Hematopoietic multipotent progenitor cell treated with erythropoietin and hydrocortisone succinate and interleukin-3 and kit ligand, for 17 days (in vitro differentiated cells): Measurements from ENCODE around the gene MAD1L1.

ENCODE experiments used
- DNase-seq: peaks from one replicate; pipeline ENCODE4 v3.0.0-alpha.2; 2015; ENCODE audit warnings: low spot score

The MAD1L1 gene

DNA sequence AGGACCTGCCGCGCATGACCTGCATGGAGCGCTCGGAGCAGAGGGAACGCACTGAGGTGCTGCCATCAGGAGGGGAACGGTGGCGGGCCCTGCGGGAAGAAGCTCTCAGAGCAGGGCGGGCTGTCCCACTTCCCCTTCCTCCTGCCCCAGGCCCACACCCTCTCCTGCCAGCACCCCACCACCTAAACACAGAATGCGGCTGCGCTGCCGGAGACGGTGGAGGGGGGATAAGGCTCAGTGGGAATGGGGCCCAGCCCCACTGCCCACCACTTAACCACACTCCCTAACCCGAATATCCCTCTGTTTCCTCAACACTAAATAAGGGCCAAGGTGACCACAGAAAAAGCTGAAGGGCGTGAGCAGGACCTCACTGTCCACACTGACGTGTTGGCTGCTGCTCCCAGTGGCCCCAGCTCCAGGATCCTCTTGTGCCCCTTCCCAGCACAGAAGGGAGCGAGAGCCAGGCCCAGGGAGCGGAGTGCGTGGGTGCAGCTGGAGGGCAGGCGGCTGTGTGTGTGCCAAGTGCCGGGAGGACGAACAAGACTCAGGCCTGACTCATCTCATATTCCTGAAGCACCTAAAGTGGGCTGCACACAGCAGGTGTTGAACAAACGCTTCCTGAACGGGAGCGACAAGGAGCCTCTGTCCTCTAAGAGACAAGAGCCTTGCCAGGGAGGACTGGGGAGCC is 116.8 kb downstream of the MAD1L1 start:
- DNase-seq, result no peak

- DNase-seq, result no peak
Measured at GRCh38 chr7:2114926-2115759, 117.6 kb downstream of the MAD1L1 start.

- no peak for DNase-seq
Measured at GRCh38 chr7:2114052-2114451, 118.7 kb downstream of the MAD1L1 start.

- no peak for DNase-seq
Measured at GRCh38 chr7:2112261-2113198, 120.2 kb downstream of the MAD1L1 start.

DNA sequence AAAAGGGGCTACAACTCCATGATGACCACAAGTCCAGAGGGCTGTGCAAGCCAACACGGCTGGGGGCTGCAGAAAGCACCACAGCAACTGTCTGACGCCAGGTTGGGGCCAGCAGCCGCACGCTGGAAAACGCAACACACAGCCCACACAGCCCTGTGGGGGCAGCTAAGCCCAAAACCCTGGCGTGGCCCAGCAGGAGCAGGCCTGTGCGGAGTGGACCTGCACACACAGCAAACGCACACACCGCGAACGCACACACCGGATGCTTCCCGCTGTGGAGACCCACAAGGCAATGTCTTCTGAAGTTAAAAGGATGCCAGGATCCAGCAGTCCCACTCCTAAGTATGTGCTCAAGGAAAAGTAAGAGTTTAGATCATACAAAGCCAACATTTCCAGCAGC is 121.2 kb downstream of the MAD1L1 start:
- no peak for DNase-seq

DNA sequence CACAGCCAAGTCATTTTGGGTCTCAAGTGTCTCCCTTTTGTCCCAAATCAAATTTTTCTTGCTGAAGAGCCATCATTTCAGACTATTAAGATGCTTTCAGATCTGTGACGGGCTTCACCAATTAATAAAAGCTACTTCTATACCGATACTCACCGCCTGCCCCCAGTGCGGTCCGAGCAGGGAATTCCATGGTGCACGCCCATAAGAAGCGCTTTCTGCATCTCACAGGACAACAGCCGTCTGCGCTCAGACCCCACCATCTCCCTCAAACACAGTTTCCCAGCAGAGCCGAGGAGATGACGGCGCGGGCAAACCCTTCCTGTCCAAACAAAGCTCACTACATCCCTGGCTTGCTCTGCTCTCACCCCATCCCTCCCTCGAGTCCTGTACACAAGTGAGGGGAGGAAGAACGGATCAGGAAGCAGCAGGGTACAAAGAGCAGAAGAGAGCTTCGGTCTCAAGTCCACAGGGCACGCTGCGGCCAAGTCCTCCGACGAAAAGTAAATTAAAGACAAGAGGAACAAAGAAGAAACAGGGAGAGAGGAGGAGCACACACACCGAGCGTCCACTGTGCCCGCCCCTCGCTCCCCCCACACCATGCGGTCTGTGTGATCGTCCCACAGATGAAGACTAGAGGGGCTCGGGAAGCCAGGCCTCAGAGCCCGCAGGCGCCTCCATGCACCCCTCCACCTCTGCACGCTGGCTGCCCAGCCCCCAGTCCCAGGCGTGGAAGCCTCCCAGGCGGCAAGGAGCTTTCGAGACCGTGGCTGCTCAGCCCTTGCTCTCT is 121.9 kb downstream of the MAD1L1 start:
- no peak for DNase-seq

DNA sequence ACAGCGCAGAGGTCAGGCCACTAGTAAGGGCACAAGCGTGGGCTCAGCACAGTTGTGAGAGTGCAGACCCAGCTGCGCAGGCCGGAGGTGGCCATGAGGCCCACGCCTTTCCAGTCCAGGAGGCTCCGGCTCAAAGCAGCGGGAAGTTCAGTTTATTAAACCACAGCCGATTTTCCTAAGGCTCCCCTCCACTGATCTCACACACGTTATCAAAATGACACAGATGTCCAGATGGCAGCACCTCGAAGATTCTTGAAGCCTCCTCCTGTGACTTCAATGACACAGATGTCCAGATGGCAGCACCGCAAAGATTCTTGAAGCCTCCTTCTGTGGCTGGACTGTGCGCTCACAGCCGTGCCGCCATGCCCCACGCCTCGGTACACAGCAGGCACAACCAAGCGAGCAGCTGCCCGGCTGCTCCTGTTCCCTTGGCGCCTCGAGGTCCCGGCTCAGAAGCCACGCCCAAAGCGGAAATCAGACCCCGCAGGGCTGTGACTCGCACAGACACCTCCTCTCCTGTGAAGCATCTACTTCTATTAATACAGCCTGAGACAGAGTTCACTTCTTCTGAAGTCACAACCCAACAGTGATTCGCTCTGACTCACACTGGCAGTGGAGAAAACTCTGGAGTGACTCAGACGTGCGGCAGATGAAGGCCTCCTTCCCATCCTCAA is 122.7 kb downstream of the MAD1L1 start:
- peak; percentile 8 for DNase-seq

DNA sequence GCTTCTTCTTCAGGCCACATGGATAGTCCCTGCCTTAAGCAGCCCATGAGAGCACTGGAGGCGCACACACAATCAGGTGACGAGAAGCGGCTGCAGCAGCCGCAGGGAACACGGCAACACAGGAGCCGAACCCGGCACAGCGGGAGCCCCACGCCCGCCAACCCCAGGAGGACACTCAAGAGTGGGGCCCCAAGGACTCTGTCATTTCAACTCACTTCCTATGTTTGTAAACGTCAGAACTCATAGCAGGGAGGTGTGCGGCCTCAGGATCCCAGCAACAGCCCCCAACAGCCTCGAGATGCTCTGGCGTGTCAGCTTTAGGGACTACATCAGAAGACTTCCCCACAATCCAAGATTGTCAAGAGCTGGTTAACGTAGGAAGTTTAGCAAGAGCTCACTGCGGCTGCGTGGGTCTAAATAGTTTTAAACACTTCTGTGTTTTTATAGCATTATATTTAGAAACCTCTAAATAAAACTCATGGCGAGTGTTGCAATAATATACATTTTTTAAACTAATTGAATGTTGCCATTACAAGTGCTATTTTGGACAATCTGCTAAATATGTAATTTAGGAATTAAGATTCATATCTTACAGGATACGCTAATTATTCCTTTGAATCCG is 123.4 kb downstream of the MAD1L1 start:
- no peak for DNase-seq

DNA sequence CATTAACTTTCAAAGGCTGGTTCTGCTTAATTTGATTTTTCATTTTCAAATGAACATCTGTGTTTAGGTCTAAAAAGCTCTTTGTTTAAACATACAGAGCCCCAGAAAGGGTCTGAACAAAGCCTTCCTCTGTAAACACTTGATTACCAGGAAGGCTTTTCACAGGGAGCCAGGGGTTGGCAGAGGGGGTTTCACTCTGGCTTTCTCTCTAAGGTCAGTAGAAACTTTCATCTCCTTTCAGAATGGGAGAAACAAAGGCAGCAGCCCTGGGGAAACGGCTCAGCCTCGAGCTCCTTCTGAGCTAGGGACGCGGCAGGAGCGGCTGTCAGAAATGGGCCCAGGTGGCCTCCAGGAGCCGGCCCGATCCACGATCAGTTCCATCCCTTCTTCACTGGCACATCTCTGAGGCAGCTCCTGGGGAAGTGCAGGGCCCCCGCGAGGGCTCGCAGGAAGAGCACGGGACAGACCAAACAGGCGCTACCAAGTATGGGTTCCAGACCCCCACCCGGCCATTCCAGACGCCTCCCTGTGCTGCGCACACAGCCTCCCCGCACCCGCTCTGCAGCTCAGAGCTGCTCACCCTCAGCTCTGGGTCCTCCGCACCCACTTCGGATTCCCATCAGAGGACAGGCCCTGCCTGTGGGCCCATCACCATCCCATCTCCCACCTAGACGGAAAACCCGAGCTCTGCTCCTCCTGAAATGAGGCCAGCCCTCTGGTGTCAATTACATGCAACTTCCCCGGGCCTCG is 124.1 kb downstream of the MAD1L1 start:
- no peak for DNase-seq

DNA sequence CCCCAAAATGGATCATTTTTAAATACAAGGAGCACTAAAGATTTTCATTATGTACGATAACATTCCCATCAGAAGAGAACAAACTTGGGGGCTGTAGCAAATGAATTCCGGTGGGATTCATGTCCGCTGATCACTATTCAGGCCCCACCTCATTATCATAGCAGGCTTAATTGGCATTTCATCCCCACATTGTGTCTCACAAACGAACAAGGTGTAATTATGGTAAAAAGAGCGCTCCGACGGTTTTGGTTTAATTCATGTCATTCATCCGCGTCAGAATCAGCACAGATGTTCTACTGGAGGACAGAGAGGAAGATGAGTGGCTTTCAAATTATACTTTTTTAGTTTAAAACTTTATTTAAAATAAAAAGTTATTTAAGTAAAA is 124.7 kb downstream of the MAD1L1 start:
- no peak for DNase-seq

- DNase-seq, result no peak
Measured at GRCh38 chr7:2107386-2108070, 125.2 kb downstream of the MAD1L1 start.

DNA sequence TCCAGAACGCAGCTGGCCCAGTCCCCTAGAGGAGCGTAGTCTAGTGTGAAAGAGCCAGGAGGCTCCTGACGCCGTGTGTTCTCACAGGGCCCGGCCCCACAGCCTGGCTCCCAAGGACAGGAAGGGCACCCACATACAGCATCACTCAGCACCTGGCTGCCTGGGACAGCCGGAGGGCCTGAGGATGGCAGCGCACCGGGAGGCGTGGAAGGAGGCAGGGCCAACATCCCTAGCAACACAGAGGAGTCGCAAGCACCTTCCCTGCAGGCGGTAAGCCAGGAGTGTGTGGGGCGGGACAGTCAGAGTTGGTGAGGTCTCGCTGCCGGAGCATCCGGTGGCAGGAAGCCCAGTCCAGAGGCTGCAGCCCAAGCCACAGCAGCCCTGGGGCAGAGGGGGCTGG is 125.8 kb downstream of the MAD1L1 start:
- no peak for DNase-seq

- DNase-seq, result no peak
Measured at GRCh38 chr7:2106440-2106839, 126.3 kb downstream of the MAD1L1 start.

GRCh38 chr7:2105917-2106316 is 126.8 kb downstream of the MAD1L1 start:
- DNase-seq, result peak; percentile 28

GRCh38 chr7:2105280-2105679 is 127.5 kb downstream of the MAD1L1 start:
- no peak for DNase-seq

DNA sequence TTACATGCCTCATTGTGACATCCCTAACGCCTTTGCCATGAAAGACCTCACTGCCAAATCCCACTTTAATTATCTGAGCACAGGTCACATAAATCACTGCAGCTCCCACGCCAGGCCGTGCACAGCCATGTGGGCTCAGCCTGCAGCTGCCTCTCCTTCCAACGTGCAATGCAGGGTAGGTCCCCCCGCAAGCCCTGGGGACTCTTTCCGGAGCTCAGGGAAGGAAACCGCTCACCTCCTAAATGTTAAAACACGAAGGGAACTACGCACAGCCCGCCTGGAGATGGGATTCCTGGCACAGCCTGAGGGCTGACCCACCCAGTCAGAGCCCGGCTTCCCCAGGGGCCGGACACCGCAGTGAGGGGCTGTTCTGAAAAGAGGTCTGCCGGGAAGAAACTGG is 128.0 kb downstream of the MAD1L1 start:
- DNase-seq, result no peak

GRCh38 chr7:2104107-2104710 is 128.5 kb downstream of the MAD1L1 start:
- DNase-seq, result peak; percentile 58

DNA sequence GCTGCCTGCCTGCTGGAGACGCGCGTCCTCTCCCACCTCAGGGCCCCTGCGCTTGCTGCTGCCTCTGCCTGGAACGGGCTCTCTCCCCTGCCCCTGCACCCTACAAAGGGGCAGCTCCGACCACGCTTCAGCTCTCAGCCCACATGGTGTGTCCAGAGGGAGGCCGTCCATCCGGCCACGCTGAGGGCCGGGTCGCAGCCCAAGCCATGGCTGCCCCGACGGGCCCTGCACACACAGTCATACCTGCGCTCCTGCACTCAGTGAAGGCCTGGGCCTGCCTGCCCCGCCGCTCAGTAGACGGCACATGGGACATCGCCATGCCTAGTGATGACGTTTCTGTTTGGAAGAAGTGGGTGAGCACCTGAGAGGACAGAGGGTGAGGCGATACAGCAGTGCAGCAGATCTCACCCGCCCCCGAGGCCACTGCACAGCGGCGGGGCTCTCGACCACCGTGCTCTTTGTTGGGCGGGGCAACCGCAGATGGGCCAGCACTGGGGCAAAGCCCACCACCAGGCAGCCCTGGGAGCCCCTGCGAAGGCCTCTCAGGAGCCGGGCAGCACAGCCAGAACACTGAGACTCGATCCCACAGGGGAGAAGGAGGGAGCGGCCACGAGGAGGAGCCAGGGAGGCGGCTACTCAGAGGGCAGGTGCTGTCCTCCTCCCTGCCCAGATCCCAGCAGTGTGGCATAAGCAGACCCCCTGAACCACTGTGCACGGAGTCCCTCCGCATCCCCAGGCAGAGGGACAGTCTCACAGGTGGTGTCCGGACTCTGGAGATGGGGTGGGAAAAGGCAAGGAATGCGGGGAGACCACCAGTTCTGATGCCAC is 129.5 kb downstream of the MAD1L1 start:
- DNase-seq, result no peak
